ENCODE measurements around the gene SPATA2L.

SPATA2L gene

GRCh38 chr16:89689142-89689541 is 12.4 kb downstream of the SPATA2L start:
- no peaks in the 10 kb centered on the region for H3K9me2 ChIP-seq (replicated peaks; ENCODE audit: insufficient read depth, low read length)
- H3K4me3 ChIP-seq (ENCODE audit: insufficient read depth, low read length, poor library complexity, severe bottlenecking): no peak overlapping the region
- no peak overlapping the region for H3K9ac ChIP-seq (ENCODE audit: low read length)
- no peak overlapping the region for H3K4me2 ChIP-seq (ENCODE audit: low read depth, low read length, poor library complexity, severe bottlenecking)
- no peaks in the 10 kb centered on the region for H4K20me1 ChIP-seq (ENCODE audit: low read depth, low read length)
- TF ChIP-seq EZH2phosphoT487 (conservative IDR thresholded peaks at IDR 0.05; ENCODE audit: low read length) (no peak), CTCF (IDR thresholded peaks at IDR 0.05; ENCODE audit: insufficient read depth, low read length, poor library complexity, severe bottlenecking) (no peak)
- H3K79me2 ChIP-seq (ENCODE audit: insufficient read depth, low read length): peaks cover 8% of the 10 kb centered on the region
- H3F3A ChIP-seq (ENCODE audit: insufficient read depth): peaks cover 4% of the 10 kb centered on the region
- no peaks in the 10 kb centered on the region; the same call in 1 of the 2 replicates for H3K36me3 ChIP-seq (ENCODE audit: low read length)
- no peak overlapping the region for H3K27ac ChIP-seq (ENCODE audit: low read depth, low read length)
- no peak overlapping the region for H2AFZ ChIP-seq (ENCODE audit: low read depth, low read length, severe bottlenecking)
- no peaks in the 10 kb centered on the region for H3K9me3 ChIP-seq (ENCODE audit: insufficient read depth, low read length)
- H3K27me3 ChIP-seq (ENCODE audit: low read length): no peaks in the 10 kb centered on the region

GRCh38 chr16:89688395-89688794 is 13.1 kb downstream of the SPATA2L start:
- no peak overlapping the region for H3K27ac ChIP-seq (ENCODE audit: low read depth, low read length)
- no peaks in the 10 kb centered on the region for H4K20me1 ChIP-seq (ENCODE audit: low read depth, low read length)
- no peaks in the 10 kb centered on the region; the same call in 1 of the 2 replicates for H3K36me3 ChIP-seq (ENCODE audit: low read length)
- no peaks in the 10 kb centered on the region for H3K9me3 ChIP-seq (ENCODE audit: insufficient read depth, low read length)
- no peak overlapping the region for H2AFZ ChIP-seq (ENCODE audit: low read depth, low read length, severe bottlenecking)
- no peak overlapping the region for H3K4me2 ChIP-seq (ENCODE audit: low read depth, low read length, poor library complexity, severe bottlenecking)
- no peak overlapping the region for H3K9ac ChIP-seq (ENCODE audit: low read length)
- H3K79me2 ChIP-seq (ENCODE audit: insufficient read depth, low read length): peaks cover 8% of the 10 kb centered on the region
- peaks cover 4% of the 10 kb centered on the region for H3F3A ChIP-seq (ENCODE audit: insufficient read depth)
- no peaks in the 10 kb centered on the region for H3K27me3 ChIP-seq (ENCODE audit: low read length)
- no peaks in the 10 kb centered on the region for H3K9me2 ChIP-seq (replicated peaks; ENCODE audit: insufficient read depth, low read length)
- H3K4me3 ChIP-seq (ENCODE audit: insufficient read depth, low read length, poor library complexity, severe bottlenecking): no peak overlapping the region
- TF ChIP-seq EZH2phosphoT487 (conservative IDR thresholded peaks at IDR 0.05; ENCODE audit: low read length) (no peak), CTCF (IDR thresholded peaks at IDR 0.05; ENCODE audit: insufficient read depth, low read length, poor library complexity, severe bottlenecking) (no peak)

DNA sequence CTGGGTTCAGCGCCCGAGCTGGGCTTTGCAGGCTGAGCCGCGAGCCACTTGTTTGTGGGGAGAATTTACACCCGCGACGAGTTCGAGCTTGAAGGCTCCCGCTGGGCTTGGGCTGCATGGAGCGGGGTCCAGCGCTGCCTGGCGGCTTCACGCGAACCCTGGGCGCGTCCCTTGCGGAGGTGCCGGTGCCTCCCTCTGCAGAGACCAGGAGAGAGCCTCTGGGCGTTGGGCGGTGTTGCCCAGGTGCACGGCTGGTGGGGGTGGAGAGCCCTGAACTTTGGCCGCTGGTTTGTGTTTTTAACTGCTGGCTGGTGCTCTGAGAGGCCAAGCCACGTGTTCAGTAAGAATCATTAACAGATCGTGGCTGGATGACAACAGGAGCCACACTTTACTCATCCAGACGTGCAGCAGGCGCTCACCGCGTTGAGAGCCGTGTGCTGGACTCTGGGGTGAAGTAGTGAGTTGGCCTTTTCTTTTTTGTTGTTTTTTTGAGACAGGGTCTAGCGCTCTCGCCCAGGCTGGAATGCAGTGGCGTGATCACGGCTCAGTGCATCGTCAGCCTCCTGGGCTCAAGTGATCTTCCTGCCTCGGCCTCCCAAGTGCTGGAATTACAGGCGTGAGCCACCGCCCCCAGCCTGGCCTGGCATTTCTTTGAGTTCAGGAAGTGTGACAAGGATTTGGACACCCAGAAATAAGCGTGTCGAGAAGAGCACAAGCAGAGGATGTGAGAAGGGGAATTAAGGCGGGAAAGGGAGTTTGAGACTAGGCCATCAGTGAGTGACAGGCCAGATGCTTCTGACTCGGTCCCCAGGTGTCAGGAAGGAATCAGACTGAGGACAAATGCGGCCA is 14.2 kb downstream of the SPATA2L start:
- H3K4me3 ChIP-seq (ENCODE audit: insufficient read depth, low read length, poor library complexity, severe bottlenecking): peak overlapping the region; percentile 95
- no peaks in the 10 kb centered on the region for H3K9me3 ChIP-seq (ENCODE audit: insufficient read depth, low read length)
- H3K27me3 ChIP-seq (ENCODE audit: low read length): no peaks in the 10 kb centered on the region
- peak overlapping the region; percentile 99 for H2AFZ ChIP-seq (ENCODE audit: low read depth, low read length, severe bottlenecking)
- peaks cover 4% of the 10 kb centered on the region for H3F3A ChIP-seq (ENCODE audit: insufficient read depth)
- H3K79me2 ChIP-seq (ENCODE audit: insufficient read depth, low read length): peaks cover 8% of the 10 kb centered on the region
- H3K9me2 ChIP-seq (replicated peaks; ENCODE audit: insufficient read depth, low read length): no peaks in the 10 kb centered on the region
- peak overlapping the region; percentile 90 for H3K9ac ChIP-seq (ENCODE audit: low read length)
- no peaks in the 10 kb centered on the region; the same call in 1 of the 2 replicates for H3K36me3 ChIP-seq (ENCODE audit: low read length)
- peak overlapping the region; percentile 97 for H3K27ac ChIP-seq (ENCODE audit: low read depth, low read length)
- TF ChIP-seq EZH2phosphoT487 (conservative IDR thresholded peaks at IDR 0.05; ENCODE audit: low read length) (no peak), CTCF (IDR thresholded peaks at IDR 0.05; ENCODE audit: insufficient read depth, low read length, poor library complexity, severe bottlenecking) (no peak)
- H4K20me1 ChIP-seq (ENCODE audit: low read depth, low read length): no peaks in the 10 kb centered on the region
- peak overlapping the region; percentile 98 for H3K4me2 ChIP-seq (ENCODE audit: low read depth, low read length, poor library complexity, severe bottlenecking)
